HG02884 (cell line): ENCODE results near the gene ZNF550.

Source experiments
- ATAC-seq: cut with Tn5 transposase; IDR thresholded peaks from one replicate; pipeline ENCODE4 v1.9.1; 2021; ENCODE audit warnings: mild to moderate bottlenecking, moderate library complexity; ENCODE audit not compliant: unreplicated experiment

ZNF550 gene

GRCh38 chr19:57559404-57560025, at the start of gene ZNF550:
TSS of gene ZNF550 (minus strand) at chr19:57559863. CDS start at chr19:57559682, 181 bp downstream.
- ATAC-seq = peak; percentile 86

- ATAC-seq = no peak
These were observed 47.3 kb upstream of the ZNF550 start for GRCh38 chr19:57606931-57607330.

- peak; percentile 91 for ATAC-seq
These were observed 40.2 kb upstream of the ZNF550 start, which contains the start of gene ZNF530 for GRCh38 chr19:57599761-57600383. TSS of gene ZNF530 (plus strand) at chr19:57599885. CDS start at chr19:57604346, 4,461 bp downstream.

- ATAC-seq = no peak
These were observed 39.7 kb upstream of the ZNF550 start for GRCh38 chr19:57599377-57599760.

GRCh38 chr19:57587529-57587928, 27.9 kb upstream of the ZNF550 start:
- no peak for ATAC-seq

- ATAC-seq = peak; percentile 88
These were observed 24.1 kb upstream of the ZNF550 start, which contains the start of gene ZIK1 for GRCh38 chr19:57583521-57584416. TSS of gene ZIK1 (plus strand) at chr19:57584145. CDS start at chr19:57584357, 212 bp downstream.

GRCh38 chr19:57583104-57583520, 23.4 kb upstream of the ZNF550 start:
- no peak for ATAC-seq

GRCh38 chr19:57578487-57579205, 19.0 kb upstream of the ZNF550 start, which contains the start of gene ZNF416:
TSS of gene ZNF416 (minus strand) at chr19:57578911. CDS start at chr19:57578704, 207 bp downstream.
- peak; percentile 94 for ATAC-seq

- no peak for ATAC-seq
These were observed 17.0 kb upstream of the ZNF550 start for GRCh38 chr19:57576661-57577060.

GRCh38 chr19:57572415-57572947, 12.8 kb upstream of the ZNF550 start:
- ATAC-seq = no peak

- ATAC-seq = no peak
These were observed 11.0 kb upstream of the ZNF550 start for GRCh38 chr19:57570707-57571106.

- no peak for ATAC-seq
These were observed 7.0 kb upstream of the ZNF550 start for GRCh38 chr19:57566396-57567265.

- ATAC-seq = no peak
These were observed 3.9 kb upstream of the ZNF550 start for GRCh38 chr19:57563547-57563946.

- no peak for ATAC-seq
These were observed 407 bp upstream of the ZNF550 start for GRCh38 chr19:57560049-57560491.

- ATAC-seq = peak; percentile 8
These were observed 657 bp downstream of the ZNF550 start for GRCh38 chr19:57559008-57559403.

- ATAC-seq = no peak
These were observed 1.1 kb downstream of the ZNF550 start for GRCh38 chr19:57558525-57558924.

- ATAC-seq = no peak
These were observed 2.0 kb downstream of the ZNF550 start for GRCh38 chr19:57557659-57558058.

GRCh38 chr19:57552432-57552831, 7.2 kb downstream of the ZNF550 start:
- no peak for ATAC-seq

GRCh38 chr19:57546513-57546912, 13.2 kb downstream of the ZNF550 start:
- no peak for ATAC-seq
